Stomach (tissue), 9 donors: ENCODE data around the gene ATXN7L1. TPM values are rescaled to one million over a fixed set of nuclear protein-coding genes. Genes with fewer than 3 reads are reported as not detected.

Experiments
- DNase-seq, 2 donors: peaks; one replicate each; pipeline versions ENCODE4 v3.0.0 to v3.0.0-alpha.2; 2013 to 2019
- H3K27ac ChIP-seq, 5 donors: fragments of 200-600 bp in 4 of 5; sonication (generic) in 4 of 5; one replicate each; pipeline ENCODE4 v1.5.1; 2013 to 2019; ENCODE audit warnings: mild to moderate bottlenecking in 1 of 5, moderate library complexity in 1 of 5
- H3K27me3 ChIP-seq, 3 donors: fragments of 200-600 bp; sonication (generic); one replicate each; pipeline ENCODE4 v1.5.1; 2017 to 2019; ENCODE audit warnings: mixed run types in 1 of 3
- H3K36me3 ChIP-seq, 4 donors: fragments of 200-600 bp; sonication (generic); 1 replicate in 3 of 4; 2 replicates in 1 of 4; pipeline ENCODE4 v1.5.1; 2016 to 2019
- H3K4me1 ChIP-seq, 4 donors: fragments of 200-600 bp; sonication (generic); one replicate each; pipeline ENCODE4 v1.5.1; 2016 to 2019
- H3K4me3 ChIP-seq, 4 donors: fragments of 200-600 bp; sonication (generic) in 3 of 4; one replicate each; pipeline ENCODE4 v1.5.1; 2016 to 2019; ENCODE audit warnings: mild to moderate bottlenecking in 1 of 4
- H3K9me3 ChIP-seq, 4 donors: fragments of 200-600 bp; sonication (generic); one replicate each; pipeline ENCODE4 v1.5.1; 2016 to 2019
- EP300 ChIP-seq: sonication (generic); formaldehyde crosslinking; IDR thresholded peaks from one replicate; pipeline ENCODE4 v1.6.1; 2017; ENCODE audit warnings: antibody characterized with exemption
- POLR2A ChIP-seq, 4 donors: fragments of 450-650 bp; IDR thresholded peaks; one replicate each; pipeline ENCODE4 v1.6.1; 2016; ENCODE audit warnings: antibody characterized with exemption in 4 of 4, control low read depth in 2 of 4, mild to moderate bottlenecking in 1 of 4, moderate library complexity in 1 of 4
- POLR2AphosphoS5 ChIP-seq, 3 donors: sonication (generic); formaldehyde crosslinking; IDR thresholded peaks; one replicate each; pipeline ENCODE4 v1.6.1; 2016; ENCODE audit warnings: antibody characterized with exemption in 3 of 3
- WGBS, 5 donors: extraction: QIAGEN DNeasy Blood & Tissue Kit in 3 of 5; methylation state at CpG; one replicate each; pipeline versions ENCODE4 v1.1.5 to v1.1.7; 2013 to 2018; 5-methylcytosine and 5-hydroxymethylcytosine counted together
- intact Hi-C: fragments of 100-400 bp; cut with DNase I; formaldehyde crosslinking; loops from one replicate; pipeline ENCODE4 v1.15.1; 2023; ENCODE audit warnings: low total_unique reads
- polyA plus RNA-seq, 3 donors: library from polyadenylated mRNA; stranded (reverse); fragments of 200-250 nt; gene quantifications; one replicate each; pipeline ENCODE4 v1.2.3, GENCODE V29; 2013
- total RNA-seq, 5 donors: library from RNA; depleted of rRNA; stranded (reverse); fragments of >200 nt; gene quantifications; one replicate each; pipeline versions ENCODE4 v1.1.0 to v1.2.3, GENCODE V29; 2014 to 2016
- TF ChIP-seq, protein P1 (sequence below), 7 experiments: fragments of 450-650 bp in 4 of 7; fragments of 200-600 bp in 3 of 7; sonication (generic) in 3 of 7; IDR thresholded peaks; one replicate each; pipeline ENCODE4 v1.5.1; 2016 to 2019; ENCODE audit warnings: antibody characterized with exemption in 7 of 7, control low read depth in 2 of 7, mild to moderate bottlenecking in 1 of 7
- donor health status: healthy with polysubstance abuse.
- donor health status: Bipolar disorder and iron deficiency.
- donor health status: healthy.

ATXN7L1 gene
- total and polyA plus RNA-seq, 8 donors, result 3.8 to 92.2 (median 8.8) TPM

DNA sequence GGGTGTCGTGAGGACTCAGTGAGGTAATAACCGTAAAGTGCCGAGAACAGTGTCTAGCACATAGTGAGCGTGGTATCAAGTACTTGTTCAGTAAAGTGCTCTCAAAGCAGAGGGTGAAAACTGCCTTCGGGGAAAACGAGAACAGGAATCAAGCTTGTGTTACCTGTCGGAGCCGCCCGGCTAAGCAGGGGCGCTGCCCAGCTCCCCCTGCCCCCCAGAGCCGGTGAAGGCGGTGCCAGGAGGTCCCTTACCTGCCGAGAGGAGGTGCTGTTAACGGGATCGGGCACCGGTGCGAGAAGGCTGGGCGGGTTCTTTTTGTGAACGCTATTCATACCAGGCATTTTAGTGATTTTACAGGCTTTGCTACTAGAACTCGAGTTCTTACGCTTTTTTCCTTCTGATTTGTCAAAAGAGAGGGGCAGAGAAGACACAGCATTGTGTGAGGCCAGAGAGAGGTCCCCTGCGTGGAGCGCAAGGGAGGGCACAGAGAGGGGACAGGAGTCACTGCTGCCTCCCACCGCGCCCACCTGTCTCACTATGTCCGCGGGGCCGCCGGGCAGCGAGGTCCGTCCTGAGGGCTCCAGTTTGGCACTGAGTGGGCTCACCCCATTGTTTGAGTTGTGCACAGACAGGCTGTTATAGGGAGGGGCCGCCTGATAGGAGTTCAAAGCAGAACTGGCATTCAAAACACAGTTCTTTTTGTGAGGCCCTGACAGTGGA is 262.6 kb downstream of the ATXN7L1 start:
- peaks cover 28 to 70% (median 63%) of the 10 kb centered on the region in 4 donors for H3K36me3 ChIP-seq
- 94 to 97% (median 96%) methylated on average over 29 to 32 of the region's 32 CpGs for WGBS, 5 donors
- no peaks in the 10 kb centered on the region for H3K4me1 ChIP-seq

DNA sequence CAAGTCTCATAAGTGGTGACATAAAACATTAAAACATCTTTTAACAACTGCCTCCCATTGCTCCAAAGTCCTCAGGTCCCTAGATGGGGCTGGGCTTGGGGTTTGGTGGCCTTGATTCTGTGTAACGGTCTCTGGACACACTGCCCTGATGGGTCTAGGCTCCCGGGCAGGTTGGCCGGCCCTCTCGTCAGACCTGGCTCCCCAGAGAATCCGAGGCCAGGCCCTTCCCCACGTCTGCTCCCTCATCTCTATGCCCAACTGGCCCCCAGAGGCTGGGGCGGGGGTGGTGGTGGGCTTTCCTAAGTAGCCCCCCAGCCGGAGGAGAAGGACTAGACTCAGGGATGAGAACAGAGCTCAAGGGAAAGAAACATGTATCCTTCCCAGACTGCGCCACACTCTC is 263.6 kb downstream of the ATXN7L1 start:
- Histone ChIP-seq H3K27ac (no peak overlapping the region), H3K27me3 (no peaks in the 10 kb centered on the region), H3K4me3 (no peak overlapping the region), H3K9me3 (no peaks in the 10 kb centered on the region), H3K36me3 (peaks cover 22 to 68% (median 55%) of the 10 kb centered on the region in 4 donors), H3K4me1 (no peaks in the 10 kb centered on the region)
- WGBS, 5 donors, result 94 to 98% (median 96%) methylated on average over 9 of the region's 9 CpGs
- TF ChIP-seq EP300, result no peak
- TF ChIP-seq POLR2AphosphoS5 (IDR thresholded peaks at IDR 0.05), result no peak
- TF ChIP-seq, protein P1, sequence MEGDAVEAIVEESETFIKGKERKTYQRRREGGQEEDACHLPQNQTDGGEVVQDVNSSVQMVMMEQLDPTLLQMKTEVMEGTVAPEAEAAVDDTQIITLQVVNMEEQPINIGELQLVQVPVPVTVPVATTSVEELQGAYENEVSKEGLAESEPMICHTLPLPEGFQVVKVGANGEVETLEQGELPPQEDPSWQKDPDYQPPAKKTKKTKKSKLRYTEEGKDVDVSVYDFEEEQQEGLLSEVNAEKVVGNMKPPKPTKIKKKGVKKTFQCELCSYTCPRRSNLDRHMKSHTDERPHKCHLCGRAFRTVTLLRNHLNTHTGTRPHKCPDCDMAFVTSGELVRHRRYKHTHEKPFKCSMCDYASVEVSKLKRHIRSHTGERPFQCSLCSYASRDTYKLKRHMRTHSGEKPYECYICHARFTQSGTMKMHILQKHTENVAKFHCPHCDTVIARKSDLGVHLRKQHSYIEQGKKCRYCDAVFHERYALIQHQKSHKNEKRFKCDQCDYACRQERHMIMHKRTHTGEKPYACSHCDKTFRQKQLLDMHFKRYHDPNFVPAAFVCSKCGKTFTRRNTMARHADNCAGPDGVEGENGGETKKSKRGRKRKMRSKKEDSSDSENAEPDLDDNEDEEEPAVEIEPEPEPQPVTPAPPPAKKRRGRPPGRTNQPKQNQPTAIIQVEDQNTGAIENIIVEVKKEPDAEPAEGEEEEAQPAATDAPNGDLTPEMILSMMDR (IDR thresholded peaks at IDR 0.05), result no peak
- TF ChIP-seq POLR2A (IDR thresholded peaks at IDR 0.05), result no peak
- intact Hi-C loops, result no loop called here
- DNase-seq, result no peak

More for the DNA sequence above, 262.6 kb downstream of the ATXN7L1 start:
- Histone ChIP-seq H3K9me3 (no peaks in the 10 kb centered on the region), H3K27ac (no peak overlapping the region), H3K27me3 (no peaks in the 10 kb centered on the region), H3K4me3 (no peak overlapping the region)
- intact Hi-C loops, result no loop called here
- TF ChIP-seq, protein P1 (IDR thresholded peaks at IDR 0.05), result no peak
- TF ChIP-seq EP300, result no peak
- no peak for TF ChIP-seq POLR2AphosphoS5 (IDR thresholded peaks at IDR 0.05)
- TF ChIP-seq POLR2A (IDR thresholded peaks at IDR 0.05), result no peak
- no peak for DNase-seq

DNA sequence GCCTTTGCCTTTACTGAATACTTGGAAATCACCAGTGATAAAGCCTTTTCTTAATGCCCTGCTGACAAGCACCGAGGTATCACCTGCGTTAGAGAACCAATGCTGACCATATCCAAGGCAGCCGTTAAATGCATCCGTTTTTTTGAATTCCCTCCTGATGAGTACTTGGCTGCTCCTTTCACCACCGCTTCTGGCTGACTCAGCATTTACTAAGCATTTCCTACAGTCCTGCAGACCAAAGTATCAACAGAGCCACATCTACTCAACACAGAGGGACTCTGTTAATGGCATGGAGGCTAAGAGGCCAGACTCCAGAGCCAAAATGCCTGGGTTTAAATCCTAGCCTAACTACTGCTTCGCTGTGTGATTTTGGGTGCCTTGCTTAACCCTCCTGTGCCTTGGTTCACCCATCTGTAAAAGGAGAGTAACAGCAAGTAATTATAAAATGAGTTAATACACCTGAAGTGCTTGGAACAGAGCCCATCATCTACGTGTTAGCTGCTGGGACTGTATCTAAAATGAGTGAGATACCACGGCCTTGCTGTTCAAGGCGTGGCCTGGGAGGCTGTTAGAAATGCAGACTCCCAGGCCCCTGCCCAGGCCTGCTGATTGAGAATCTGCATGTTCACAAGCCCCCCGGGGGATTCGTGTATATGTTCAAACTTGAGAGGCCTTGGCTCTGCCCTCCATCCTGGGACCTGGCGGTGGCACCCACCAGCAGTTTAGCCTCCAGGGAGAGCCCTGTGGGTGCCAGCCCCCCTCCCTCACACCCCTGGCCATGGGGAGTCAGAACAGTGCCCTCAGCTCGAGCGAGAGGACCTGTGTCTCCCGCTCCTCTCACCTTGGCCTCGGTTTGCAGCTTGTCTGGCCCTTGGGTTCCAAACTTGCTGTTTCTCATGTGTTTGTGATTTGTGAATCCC is 264.3 kb downstream of the ATXN7L1 start:
- 83 to 85% (median 85%) methylated on average over 16 of the region's 16 CpGs for WGBS, 5 donors
- intact Hi-C loops, result no loop called here
- no peaks in the 10 kb centered on the region for H3K4me1 ChIP-seq
- no peak for DNase-seq
- TF ChIP-seq, protein P1 (IDR thresholded peaks at IDR 0.05), result no peak
- TF ChIP-seq POLR2AphosphoS5 (IDR thresholded peaks at IDR 0.05), result no peak
- no peak for TF ChIP-seq POLR2A (IDR thresholded peaks at IDR 0.05)
- TF ChIP-seq EP300, result no peak
- no peaks in the 10 kb centered on the region for H3K27me3 ChIP-seq
- no peak overlapping the region for H3K4me3 ChIP-seq
- peaks cover 22 to 65% (median 55%) of the 10 kb centered on the region in 4 donors for H3K36me3 ChIP-seq
- H3K27ac ChIP-seq, result no peak overlapping the region
- no peaks in the 10 kb centered on the region for H3K9me3 ChIP-seq

DNA sequence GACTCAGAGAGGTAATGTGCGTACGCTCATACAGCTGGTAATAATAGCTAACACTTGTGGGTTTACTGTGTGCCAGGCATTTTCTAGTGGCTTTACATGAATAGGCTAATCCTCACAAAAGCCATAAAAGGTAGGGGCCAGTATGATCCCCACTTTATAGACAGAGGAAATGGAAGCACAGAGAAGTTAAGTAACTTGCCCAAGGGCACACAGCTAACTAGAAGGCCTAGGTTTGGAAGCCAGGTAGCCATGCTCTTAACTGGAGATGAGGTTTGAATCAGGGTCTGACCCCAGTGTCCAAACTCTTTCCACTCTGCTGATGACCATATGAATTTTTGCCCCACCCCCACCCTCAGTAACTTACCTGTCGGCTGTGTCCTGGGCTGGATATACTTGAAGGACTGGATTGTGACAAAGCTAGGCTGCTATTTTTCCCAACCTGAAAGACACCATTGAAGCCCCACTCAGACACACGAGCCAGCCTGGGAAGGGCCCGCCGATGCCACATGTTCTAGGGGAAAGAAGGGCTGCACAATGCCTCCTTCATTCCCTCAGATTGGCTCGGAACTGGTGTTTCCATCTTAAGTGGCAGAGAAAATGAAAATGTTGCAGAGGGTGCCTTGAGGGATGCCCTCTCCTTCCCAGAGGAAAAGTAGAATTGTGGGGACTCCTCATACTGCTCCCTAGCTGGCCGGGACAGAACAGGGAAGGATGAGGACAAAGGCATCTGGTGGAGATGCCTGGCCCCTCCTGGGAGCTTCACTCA is 266.1 kb downstream of the ATXN7L1 start:
- no peak for DNase-seq
- Histone ChIP-seq H3K4me1 (no peaks in the 10 kb centered on the region), H3K27ac (no peak overlapping the region), H3K36me3 (peaks cover 16 to 56% (median 41%) of the 10 kb centered on the region in 4 donors), H3K27me3 (no peaks in the 10 kb centered on the region), H3K4me3 (no peak overlapping the region), H3K9me3 (no peaks in the 10 kb centered on the region)
- WGBS, 5 donors, result 93 to 99% (median 94%) methylated on average over 8 of the region's 8 CpGs
- TF ChIP-seq, protein P1 (IDR thresholded peaks at IDR 0.05), result no peak
- TF ChIP-seq POLR2AphosphoS5 (IDR thresholded peaks at IDR 0.05) (no peak), EP300 (no peak), POLR2A (IDR thresholded peaks at IDR 0.05) (no peak)
- intact Hi-C loops, result no loop called here
